SK-N-SH treated with all-trans-retinoic acid at 6 μM for 48 hours (cell line): ENCODE data around the gene SUMO1.

Experiments
- ATAC-seq: fragments of 200-7000 bp; cut with Tn5 transposase; 3 replicates; pipeline ENCODE4 v1.9.1; 2020; ENCODE audit warnings: mild to moderate bottlenecking, moderate library complexity
- ARNTL ChIP-seq: fragments of 450-650 bp; formaldehyde crosslinking; IDR thresholded peaks from 2 replicates; pipeline ENCODE4 v1.5.0; 2020; ENCODE audit warnings: low read depth, mild to moderate bottlenecking, moderate library complexity, borderline replicate concordance
- BACH2 ChIP-seq: fragments of 250-450 bp; sonication (Bioruptor Pico); IDR thresholded peaks from 2 replicates; pipeline ENCODE4 v1.9.0; 2021; ENCODE audit warnings: mild to moderate bottlenecking, borderline replicate concordance
- CSDC2 ChIP-seq: fragments of 250-450 bp; sonication (Bioruptor Pico); IDR thresholded peaks from 2 replicates; pipeline ENCODE4 v1.5.0; 2020; ENCODE audit warnings: mild to moderate bottlenecking, moderate library complexity
- ESRRG ChIP-seq: fragments of 250-450 bp; sonication (Bioruptor Pico); IDR thresholded peaks from 2 replicates; pipeline ENCODE4 v1.6.1; 2021; ENCODE audit warnings: mild to moderate bottlenecking
- GLIS3 ChIP-seq: fragments of 250-450 bp; sonication (Bioruptor Pico); IDR thresholded peaks from 2 replicates; pipeline ENCODE4 v1.5.0; 2020; ENCODE audit warnings: mild to moderate bottlenecking, moderate library complexity
- ISL1 ChIP-seq: fragments of 250-450 bp; sonication (Bioruptor Pico); IDR thresholded peaks from 2 replicates; pipeline ENCODE4 v2.1.2; 2022; ENCODE audit warnings: mild to moderate bottlenecking, moderate library complexity
- OSR1 ChIP-seq: fragments of 250-450 bp; sonication (Bioruptor Pico); IDR thresholded peaks from 2 replicates; pipeline ENCODE4 v1.8.0; 2022; ENCODE audit warnings: moderate library complexity, mild to moderate bottlenecking, inconsistent platforms
- PPARA ChIP-seq: fragments of 250-450 bp; sonication (Bioruptor Pico); IDR thresholded peaks from 2 replicates; pipeline ENCODE4 v1.5.0; 2020; ENCODE audit warnings: mild to moderate bottlenecking, borderline replicate concordance
- RARB ChIP-seq: fragments of 250-450 bp; sonication (Bioruptor Pico); IDR thresholded peaks from 2 replicates; pipeline ENCODE4 v1.8.0; 2021; ENCODE audit warnings: mild to moderate bottlenecking, moderate library complexity
- SNAI2 ChIP-seq: fragments of 250-450 bp; sonication (Bioruptor Pico); IDR thresholded peaks from 2 replicates; pipeline ENCODE4 v1.5.0; 2020; ENCODE audit warnings: mild to moderate bottlenecking, moderate library complexity
- TCF4 ChIP-seq: fragments of 250-450 bp; sonication (Bioruptor Pico); IDR thresholded peaks from 2 replicates; pipeline ENCODE4 v1.8.0; 2021; ENCODE audit warnings: mild to moderate bottlenecking, moderate library complexity, borderline replicate concordance
- TOX ChIP-seq: fragments of 250-450 bp; sonication (Bioruptor Pico); IDR thresholded peaks from 2 replicates; pipeline ENCODE4 v1.8.0; 2021; ENCODE audit warnings: mild to moderate bottlenecking, moderate library complexity, borderline replicate concordance
- ZFP3 ChIP-seq: fragments of 250-450 bp; sonication (Bioruptor Pico); IDR thresholded peaks from 2 replicates; pipeline ENCODE4 v1.5.0; 2020; ENCODE audit warnings: mild to moderate bottlenecking, moderate library complexity
- ZFP30 ChIP-seq: fragments of 450-650 bp; formaldehyde crosslinking; IDR thresholded peaks from 2 replicates; pipeline ENCODE4 v1.5.0; 2022; ENCODE audit warnings: mild to moderate bottlenecking, moderate library complexity
- ZNF565 ChIP-seq: fragments of 450-650 bp; formaldehyde crosslinking; conservative IDR thresholded peaks from 2 replicates; pipeline ENCODE4 v1.5.0; 2020; ENCODE audit warnings: low read depth, mild to moderate bottlenecking, moderate library complexity
- ZNF70 ChIP-seq: fragments of 450-650 bp; formaldehyde crosslinking; IDR thresholded peaks from 2 replicates; pipeline ENCODE4 v1.5.0; 2020; ENCODE audit warnings: mild to moderate bottlenecking, moderate library complexity
- ZNF8 ChIP-seq: fragments of 450-650 bp; formaldehyde crosslinking; IDR thresholded peaks from 2 replicates; pipeline ENCODE4 v1.5.0; 2020; ENCODE audit warnings: mild to moderate bottlenecking, moderate library complexity
- TF ChIP-seq, protein P1 (sequence below): fragments of 250-450 bp; sonication (Bioruptor Pico); IDR thresholded peaks from 2 replicates; pipeline ENCODE4 v1.8.0; 2020; ENCODE audit warnings: mild to moderate bottlenecking, moderate library complexity, borderline replicate concordance
- TF ChIP-seq, protein P2 (sequence below): fragments of 250-450 bp; sonication (Bioruptor Pico); IDR thresholded peaks from 2 replicates; pipeline ENCODE4 v1.5.1; 2021; ENCODE audit warnings: mild to moderate bottlenecking, moderate library complexity
- TF ChIP-seq, protein P3 (sequence below): fragments of 250-450 bp; sonication (Bioruptor Pico); IDR thresholded peaks from 2 replicates; pipeline ENCODE4 v1.5.0; 2020; ENCODE audit warnings: mild to moderate bottlenecking, moderate library complexity

Gene SUMO1

DNA sequence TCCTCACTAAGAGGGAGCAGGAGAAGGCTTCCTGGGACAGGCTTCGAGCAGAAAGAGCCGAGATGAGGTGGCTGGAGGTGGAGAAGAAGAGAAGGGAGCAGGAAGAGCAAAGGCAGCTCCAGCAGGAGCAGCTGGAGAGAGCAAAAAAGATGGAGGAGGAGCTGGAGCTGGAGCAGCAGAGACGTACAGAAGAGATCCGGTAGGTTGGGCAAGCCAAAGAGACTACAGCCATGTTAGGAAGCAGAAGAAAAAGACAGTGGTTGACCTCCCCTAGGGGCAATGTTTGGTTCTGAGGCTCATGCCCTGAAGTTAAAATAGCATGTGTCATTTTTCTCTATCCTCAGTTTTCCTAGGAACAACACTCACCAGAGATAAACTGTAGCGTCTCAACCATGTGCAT, 45.1 kb downstream of the SUMO1 start:
- ATAC-seq, result no peak
- TF ChIP-seq SNAI2 (CRISPR knock-in tag), result no peak
- TF ChIP-seq, protein P1, sequence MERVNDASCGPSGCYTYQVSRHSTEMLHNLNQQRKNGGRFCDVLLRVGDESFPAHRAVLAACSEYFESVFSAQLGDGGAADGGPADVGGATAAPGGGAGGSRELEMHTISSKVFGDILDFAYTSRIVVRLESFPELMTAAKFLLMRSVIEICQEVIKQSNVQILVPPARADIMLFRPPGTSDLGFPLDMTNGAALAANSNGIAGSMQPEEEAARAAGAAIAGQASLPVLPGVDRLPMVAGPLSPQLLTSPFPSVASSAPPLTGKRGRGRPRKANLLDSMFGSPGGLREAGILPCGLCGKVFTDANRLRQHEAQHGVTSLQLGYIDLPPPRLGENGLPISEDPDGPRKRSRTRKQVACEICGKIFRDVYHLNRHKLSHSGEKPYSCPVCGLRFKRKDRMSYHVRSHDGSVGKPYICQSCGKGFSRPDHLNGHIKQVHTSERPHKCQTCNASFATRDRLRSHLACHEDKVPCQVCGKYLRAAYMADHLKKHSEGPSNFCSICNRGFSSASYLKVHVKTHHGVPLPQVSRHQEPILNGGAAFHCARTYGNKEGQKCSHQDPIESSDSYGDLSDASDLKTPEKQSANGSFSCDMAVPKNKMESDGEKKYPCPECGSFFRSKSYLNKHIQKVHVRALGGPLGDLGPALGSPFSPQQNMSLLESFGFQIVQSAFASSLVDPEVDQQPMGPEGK (CRISPR knock-in tag), result no peak
- TF ChIP-seq RARB (CRISPR knock-in tag), result no peak
- TF ChIP-seq ZFP30 (CRISPR knock-in tag), result no peak
- no peak for TF ChIP-seq ZNF8 (CRISPR knock-in tag)
- no peak for TF ChIP-seq ZNF565 (CRISPR knock-in tag)
- TF ChIP-seq, protein P2, sequence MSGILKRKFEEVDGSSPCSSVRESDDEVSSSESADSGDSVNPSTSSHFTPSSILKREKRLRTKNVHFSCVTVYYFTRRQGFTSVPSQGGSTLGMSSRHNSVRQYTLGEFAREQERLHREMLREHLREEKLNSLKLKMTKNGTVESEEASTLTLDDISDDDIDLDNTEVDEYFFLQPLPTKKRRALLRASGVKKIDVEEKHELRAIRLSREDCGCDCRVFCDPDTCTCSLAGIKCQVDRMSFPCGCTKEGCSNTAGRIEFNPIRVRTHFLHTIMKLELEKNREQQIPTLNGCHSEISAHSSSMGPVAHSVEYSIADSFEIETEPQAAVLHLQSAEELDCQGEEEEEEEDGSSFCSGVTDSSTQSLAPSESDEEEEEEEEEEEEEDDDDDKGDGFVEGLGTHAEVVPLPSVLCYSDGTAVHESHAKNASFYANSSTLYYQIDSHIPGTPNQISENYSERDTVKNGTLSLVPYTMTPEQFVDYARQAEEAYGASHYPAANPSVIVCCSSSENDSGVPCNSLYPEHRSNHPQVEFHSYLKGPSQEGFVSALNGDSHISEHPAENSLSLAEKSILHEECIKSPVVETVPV (CRISPR knock-in tag), result no peak
- TF ChIP-seq ESRRG (CRISPR knock-in tag), result no peak
- TF ChIP-seq TOX (CRISPR knock-in tag), result no peak
- TF ChIP-seq ZNF70 (CRISPR knock-in tag), result no peak
- TF ChIP-seq ARNTL (CRISPR knock-in tag), result no peak
- TF ChIP-seq PPARA (CRISPR knock-in tag), result no peak

DNA sequence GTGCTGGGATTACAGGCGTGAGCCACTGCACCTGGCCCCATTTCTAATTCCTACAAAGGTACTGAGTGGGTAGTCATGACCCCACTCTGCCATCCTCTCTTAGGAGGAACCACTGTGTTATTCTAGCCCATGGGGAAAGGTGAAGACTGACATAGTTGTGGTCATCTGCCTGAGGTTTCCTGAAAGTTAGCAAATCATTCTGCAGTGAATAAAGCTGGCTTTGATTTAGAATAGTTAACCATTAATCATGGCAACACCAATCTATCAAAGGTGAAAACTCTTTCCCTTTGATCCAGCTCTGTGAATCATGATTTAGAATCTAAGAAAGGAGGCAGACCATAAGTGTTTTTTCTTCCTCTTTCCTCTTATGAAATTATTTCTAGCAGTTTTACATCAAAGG, 50.8 kb downstream of the SUMO1 start:
- no peak for ATAC-seq
- no peak for TF ChIP-seq ISL1
- no peak for TF ChIP-seq ZNF70 (CRISPR knock-in tag)

DNA sequence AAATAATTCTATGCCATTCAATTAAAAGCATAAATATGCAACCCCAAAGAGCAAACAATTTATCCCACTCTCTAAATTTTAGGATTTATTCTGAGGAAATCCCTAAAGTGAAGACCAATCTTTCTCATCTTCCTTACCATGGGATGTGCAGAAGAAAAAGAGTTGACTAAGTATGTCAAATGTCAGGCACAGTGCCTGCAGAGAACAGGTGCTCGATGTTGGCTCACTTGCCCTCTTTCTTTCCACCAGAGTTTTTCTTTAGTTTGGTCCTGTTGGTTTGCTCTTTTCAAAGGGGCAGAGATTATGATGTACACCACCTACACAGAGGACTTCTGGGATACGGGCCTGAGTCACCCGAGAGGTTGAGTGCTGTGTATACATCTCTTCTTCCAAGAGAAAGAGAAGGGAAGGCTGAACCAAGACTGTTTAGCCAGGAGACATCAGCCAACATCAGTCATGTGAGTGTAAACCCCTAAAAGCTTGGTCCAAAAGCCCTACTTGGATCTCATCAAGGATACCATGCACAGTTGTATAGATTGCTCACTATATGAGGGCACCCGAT, 51.7 kb downstream of the SUMO1 start:
- TF ChIP-seq ZNF565 (CRISPR knock-in tag), result no peak
- TF ChIP-seq, protein P3, sequence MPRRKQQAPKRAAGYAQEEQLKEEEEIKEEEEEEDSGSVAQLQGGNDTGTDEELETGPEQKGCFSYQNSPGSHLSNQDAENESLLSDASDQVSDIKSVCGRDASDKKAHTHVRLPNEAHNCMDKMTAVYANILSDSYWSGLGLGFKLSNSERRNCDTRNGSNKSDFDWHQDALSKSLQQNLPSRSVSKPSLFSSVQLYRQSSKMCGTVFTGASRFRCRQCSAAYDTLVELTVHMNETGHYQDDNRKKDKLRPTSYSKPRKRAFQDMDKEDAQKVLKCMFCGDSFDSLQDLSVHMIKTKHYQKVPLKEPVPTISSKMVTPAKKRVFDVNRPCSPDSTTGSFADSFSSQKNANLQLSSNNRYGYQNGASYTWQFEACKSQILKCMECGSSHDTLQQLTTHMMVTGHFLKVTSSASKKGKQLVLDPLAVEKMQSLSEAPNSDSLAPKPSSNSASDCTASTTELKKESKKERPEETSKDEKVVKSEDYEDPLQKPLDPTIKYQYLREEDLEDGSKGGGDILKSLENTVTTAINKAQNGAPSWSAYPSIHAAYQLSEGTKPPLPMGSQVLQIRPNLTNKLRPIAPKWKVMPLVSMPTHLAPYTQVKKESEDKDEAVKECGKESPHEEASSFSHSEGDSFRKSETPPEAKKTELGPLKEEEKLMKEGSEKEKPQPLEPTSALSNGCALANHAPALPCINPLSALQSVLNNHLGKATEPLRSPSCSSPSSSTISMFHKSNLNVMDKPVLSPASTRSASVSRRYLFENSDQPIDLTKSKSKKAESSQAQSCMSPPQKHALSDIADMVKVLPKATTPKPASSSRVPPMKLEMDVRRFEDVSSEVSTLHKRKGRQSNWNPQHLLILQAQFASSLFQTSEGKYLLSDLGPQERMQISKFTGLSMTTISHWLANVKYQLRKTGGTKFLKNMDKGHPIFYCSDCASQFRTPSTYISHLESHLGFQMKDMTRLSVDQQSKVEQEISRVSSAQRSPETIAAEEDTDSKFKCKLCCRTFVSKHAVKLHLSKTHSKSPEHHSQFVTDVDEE, result no peak
- TF ChIP-seq TCF4 (CRISPR knock-in tag), result no peak
- TF ChIP-seq, protein P1 (CRISPR knock-in tag), result no peak

DNA sequence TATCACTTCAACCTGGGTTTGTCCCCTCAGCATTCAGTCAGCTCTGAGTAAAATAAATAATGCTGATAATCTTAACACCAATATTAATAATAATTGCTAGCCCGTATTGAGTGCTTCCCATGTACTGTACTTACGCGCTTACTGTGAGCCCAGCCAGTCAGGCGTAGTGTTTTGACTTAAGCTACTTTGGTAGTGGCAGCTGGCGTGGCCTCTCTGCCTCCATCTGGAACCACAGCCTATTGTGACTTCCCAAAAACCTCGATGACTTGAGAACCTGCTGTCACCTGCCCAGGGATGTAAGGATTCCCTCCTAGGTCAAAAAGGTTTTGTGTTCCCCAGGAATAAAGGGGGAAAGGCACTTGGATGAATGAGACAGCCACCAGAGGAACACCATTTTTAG, 53.2 kb downstream of the SUMO1 start:
- ATAC-seq, result peak; percentile 42
- TF ChIP-seq, protein P1 (CRISPR knock-in tag), result no peak
- TF ChIP-seq PPARA (CRISPR knock-in tag), result no peak
- no peak for TF ChIP-seq TCF4 (CRISPR knock-in tag)
- no peak for TF ChIP-seq ZNF70 (CRISPR knock-in tag)
- TF ChIP-seq, protein P3, result no peak
- TF ChIP-seq, protein P2 (CRISPR knock-in tag), result no peak
- TF ChIP-seq ARNTL (CRISPR knock-in tag), result no peak
- no peak for TF ChIP-seq TOX (CRISPR knock-in tag)
- no peak for TF ChIP-seq ISL1
- TF ChIP-seq SNAI2 (CRISPR knock-in tag), result no peak
- no peak for TF ChIP-seq CSDC2 (CRISPR knock-in tag)
- no peak for TF ChIP-seq ZNF8 (CRISPR knock-in tag)
- no peak for TF ChIP-seq BACH2 (CRISPR knock-in tag)
- TF ChIP-seq GLIS3 (CRISPR knock-in tag), result no peak
- no peak for TF ChIP-seq OSR1
- no peak for TF ChIP-seq ZFP3 (CRISPR knock-in tag)

More for the DNA sequence above, 51.7 kb downstream of the SUMO1 start:
- no peak for ATAC-seq
